ENCODE measurements around the gene TSEN34. TPM values are rescaled to one million over a fixed set of nuclear protein-coding genes. Genes with fewer than 3 reads are reported as not detected.
"Not testable (repeated sequence)": the region's sequence is repeated elsewhere in the genome, so short reads cannot be mapped to it uniquely, and the experiment has no call there.

Gene TSEN34
- polyA plus RNA-seq, 1 of the 3 experiments (the other 2 are of a cell fraction): 82.1 TPM

GRCh38 chr19:54168174-54168917 is 22.8 kb upstream of the TSEN34 start:
- no peak overlapping the region for H3K27ac ChIP-seq (ENCODE audit: low read depth in 2 of 2, low read length in 1 of 2)
- no peaks in the 10 kb centered on the region for H3K27me3 ChIP-seq (ENCODE audit: insufficient read depth)
- no peaks in the 10 kb centered on the region for H3K36me3 ChIP-seq (replicated peaks in 1 of 2; ENCODE audit: control insufficient read depth in 1 of 2, insufficient read depth in 2 of 2, low read length in 1 of 2)
- ChIA-PET CTCF (interaction anchor here (0.7 to 2.9 kb wide), 11 partner anchors 9 to 66 kb away, joined by 3 to 13 read pairs (median 5); partner anchors contain the start of genes CNOT3, LENG1 and MBOAT7), POLR2A (no interaction called here)
- H3F3A ChIP-seq (replicated peaks; ENCODE audit: insufficient read depth): no peaks in the 10 kb centered on the region
- no peaks in the 10 kb centered on the region for H4K20me1 ChIP-seq (ENCODE audit: insufficient read depth)
- H3K9me3 ChIP-seq: no peaks in the 10 kb centered on the region
- 4% methylated on average over 14 of the region's 25 CpGs for WGBS (ENCODE audit: low lambda C conversion rate)
- no peak overlapping the region for H3K9ac ChIP-seq
- H3K9me2 ChIP-seq: no peaks in the 10 kb centered on the region
- peaks cover 5 to 6% of the 10 kb centered on the region in 2 experiments; a peak in 2 of 4 replicates for H3K4me1 ChIP-seq (ENCODE audit: control insufficient read depth in 1 of 2, insufficient read depth in 2 of 2, low read depth in 1 of 2, low read length in 1 of 2)
- TF ChIP-seq SMC3 (IDR thresholded peaks at IDR 0.05; ENCODE audit: low read depth, low read length) (peak; percentile 75), TEAD4 (IDR thresholded peaks at IDR 0.05; ENCODE audit: borderline replicate concordance, insufficient read depth) (no peak), RAD21 (IDR thresholded peaks at IDR 0.05; ENCODE audit: low read length) (peak; percentile 73)
- TF ChIP-seq, protein P1, sequence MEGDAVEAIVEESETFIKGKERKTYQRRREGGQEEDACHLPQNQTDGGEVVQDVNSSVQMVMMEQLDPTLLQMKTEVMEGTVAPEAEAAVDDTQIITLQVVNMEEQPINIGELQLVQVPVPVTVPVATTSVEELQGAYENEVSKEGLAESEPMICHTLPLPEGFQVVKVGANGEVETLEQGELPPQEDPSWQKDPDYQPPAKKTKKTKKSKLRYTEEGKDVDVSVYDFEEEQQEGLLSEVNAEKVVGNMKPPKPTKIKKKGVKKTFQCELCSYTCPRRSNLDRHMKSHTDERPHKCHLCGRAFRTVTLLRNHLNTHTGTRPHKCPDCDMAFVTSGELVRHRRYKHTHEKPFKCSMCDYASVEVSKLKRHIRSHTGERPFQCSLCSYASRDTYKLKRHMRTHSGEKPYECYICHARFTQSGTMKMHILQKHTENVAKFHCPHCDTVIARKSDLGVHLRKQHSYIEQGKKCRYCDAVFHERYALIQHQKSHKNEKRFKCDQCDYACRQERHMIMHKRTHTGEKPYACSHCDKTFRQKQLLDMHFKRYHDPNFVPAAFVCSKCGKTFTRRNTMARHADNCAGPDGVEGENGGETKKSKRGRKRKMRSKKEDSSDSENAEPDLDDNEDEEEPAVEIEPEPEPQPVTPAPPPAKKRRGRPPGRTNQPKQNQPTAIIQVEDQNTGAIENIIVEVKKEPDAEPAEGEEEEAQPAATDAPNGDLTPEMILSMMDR (IDR thresholded peaks at IDR 0.05): peak; percentile 82
- peak overlapping the region in 1 of 2 experiments; percentile 51; a peak in 1 of 4 replicates for H3K4me3 ChIP-seq (ENCODE audit: low read depth in 2 of 2, low read length in 1 of 2)
- no peak overlapping the region for H3K4me2 ChIP-seq
- H2AFZ ChIP-seq (ENCODE audit: low read depth): no peak overlapping the region
- peak; percentile 97 for DNase-seq
- no peaks in the 10 kb centered on the region for H3K79me2 ChIP-seq (ENCODE audit: insufficient read depth)

GRCh38 chr19:54169149-54169740 is 21.9 kb upstream of the TSEN34 start:
- no peak for DNase-seq
- H3K4me3 ChIP-seq (ENCODE audit: low read depth in 2 of 2, low read length in 1 of 2): no peak overlapping the region
- no peaks in the 10 kb centered on the region for H3K27me3 ChIP-seq (ENCODE audit: insufficient read depth)
- peaks cover 5 to 6% of the 10 kb centered on the region in 2 experiments; a peak in 2 of 4 replicates for H3K4me1 ChIP-seq (ENCODE audit: control insufficient read depth in 1 of 2, insufficient read depth in 2 of 2, low read depth in 1 of 2, low read length in 1 of 2)
- H3K9me2 ChIP-seq: no peaks in the 10 kb centered on the region
- H3K36me3 ChIP-seq (replicated peaks in 1 of 2; ENCODE audit: control insufficient read depth in 1 of 2, insufficient read depth in 2 of 2, low read length in 1 of 2): no peaks in the 10 kb centered on the region
- ChIA-PET CTCF (interaction anchor here (0.8 to 2.9 kb wide), 5 partner anchors 10 to 35 kb away, joined by 4 to 13 read pairs (median 7); partner anchors contain the start of genes LENG1 and MBOAT7), POLR2A (interaction anchor here (0.9 kb wide), 1 partner anchor 19 kb away, joined by 4 read pairs; no protein-coding TSS in a partner anchor)
- H3K4me2 ChIP-seq: no peak overlapping the region
- no peak overlapping the region for H2AFZ ChIP-seq (ENCODE audit: low read depth)
- H3K79me2 ChIP-seq (ENCODE audit: insufficient read depth): no peaks in the 10 kb centered on the region
- peaks cover 5% of the 10 kb centered on the region for H3F3A ChIP-seq (replicated peaks; ENCODE audit: insufficient read depth)
- H4K20me1 ChIP-seq (ENCODE audit: insufficient read depth): no peaks in the 10 kb centered on the region
- 74% methylated on average over 21 of the region's 21 CpGs for WGBS (ENCODE audit: low lambda C conversion rate)
- H3K9me3 ChIP-seq: no peaks in the 10 kb centered on the region
- TF ChIP-seq NFIC (IDR thresholded peaks at IDR 0.05; ENCODE audit: borderline replicate concordance) (no peak), ELF1 (IDR thresholded peaks at IDR 0.05) (no peak)
- TF ChIP-seq, protein P2, sequence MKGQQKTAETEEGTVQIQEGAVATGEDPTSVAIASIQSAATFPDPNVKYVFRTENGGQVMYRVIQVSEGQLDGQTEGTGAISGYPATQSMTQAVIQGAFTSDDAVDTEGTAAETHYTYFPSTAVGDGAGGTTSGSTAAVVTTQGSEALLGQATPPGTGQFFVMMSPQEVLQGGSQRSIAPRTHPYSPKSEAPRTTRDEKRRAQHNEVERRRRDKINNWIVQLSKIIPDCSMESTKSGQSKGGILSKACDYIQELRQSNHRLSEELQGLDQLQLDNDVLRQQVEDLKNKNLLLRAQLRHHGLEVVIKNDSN (IDR thresholded peaks at IDR 0.05; ENCODE audit: borderline replicate concordance, low read depth): no peak
- H3K27ac ChIP-seq (ENCODE audit: low read depth in 2 of 2, low read length in 1 of 2): no peak overlapping the region
- H3K9ac ChIP-seq: no peak overlapping the region

DNA sequence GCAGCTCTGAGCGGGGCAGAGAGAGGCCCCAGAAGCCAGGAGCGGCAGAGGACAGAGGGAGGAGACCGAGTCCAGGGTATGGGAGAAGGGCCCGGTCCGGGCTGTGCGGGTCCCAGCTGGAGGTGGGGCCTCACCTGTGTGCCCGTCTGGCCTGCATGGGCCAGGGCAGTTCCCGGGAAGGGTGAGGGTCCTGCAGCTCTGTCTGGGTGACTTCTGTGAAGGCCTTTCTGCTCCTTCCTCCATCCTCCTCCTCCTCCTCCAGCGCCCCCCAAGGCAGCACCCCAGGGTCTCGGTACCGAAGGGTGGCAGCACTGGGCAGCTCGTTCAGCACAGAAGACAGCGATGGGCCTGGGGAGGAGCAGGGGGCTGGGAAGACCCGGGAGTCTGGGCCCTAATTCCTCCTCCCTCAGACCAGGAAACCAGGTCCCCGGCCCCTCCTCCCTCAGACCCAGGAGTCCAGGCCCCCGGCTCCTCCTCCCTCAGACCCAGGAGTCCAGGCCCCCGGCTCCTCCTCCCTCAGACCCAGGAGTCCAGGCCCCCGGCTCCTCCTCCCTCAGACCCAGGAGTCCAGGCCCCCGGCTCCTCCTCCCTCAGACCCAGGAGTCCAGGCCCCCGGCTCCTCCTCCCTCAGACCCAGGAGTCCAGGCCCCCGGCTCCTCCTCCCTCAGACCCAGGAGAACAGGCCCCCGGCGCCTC is 19.2 kb upstream of the TSEN34 start:
- H3K36me3 ChIP-seq (replicated peaks in 1 of 2; ENCODE audit: control insufficient read depth in 1 of 2, insufficient read depth in 2 of 2, low read length in 1 of 2); H3F3A ChIP-seq (replicated peaks; ENCODE audit: insufficient read depth); H3K9ac ChIP-seq; H3K4me1 ChIP-seq (ENCODE audit: control insufficient read depth in 1 of 2, insufficient read depth in 2 of 2, low read depth in 1 of 2, low read length in 1 of 2); H3K27me3 ChIP-seq (ENCODE audit: insufficient read depth); H3K27ac ChIP-seq (ENCODE audit: low read depth in 2 of 2, low read length in 1 of 2); H3K4me2 ChIP-seq; H3K9me2 ChIP-seq; DNase-seq; H2AFZ ChIP-seq (ENCODE audit: low read depth); POLR2A ChIA-PET; H4K20me1 ChIP-seq (ENCODE audit: insufficient read depth); H3K9me3 ChIP-seq; H3K4me3 ChIP-seq (ENCODE audit: low read depth in 2 of 2, low read length in 1 of 2); H3K79me2 ChIP-seq (ENCODE audit: insufficient read depth): not testable (repeated sequence)
- CTCF ChIA-PET: interaction anchor here (1.2 to 3.0 kb wide), 3 partner anchors 13 to 94 kb away, joined by 3 to 13 read pairs (median 9); partner anchors contain the start of gene LENG1
- WGBS (ENCODE audit: low lambda C conversion rate): 63% methylated on average over 5 of the region's 23 CpGs
